Gastroesophageal sphincter (tissue), 3 donors: ENCODE measurements around the gene UNC13C.

Experiments
- CTCF ChIP-seq, 4 experiments: fragments of 200-600 bp in 2 of 4; fragments of 450-650 bp in 2 of 4; sonication (generic) in 1 of 4; IDR thresholded peaks; one replicate each; pipeline ENCODE4 v1.5.1; 2017 to 2019; ENCODE audit warnings: antibody characterized with exemption in 4 of 4, mild to moderate bottlenecking in 2 of 4, moderate library complexity in 2 of 4
- EP300 ChIP-seq: sonication (generic); formaldehyde crosslinking; IDR thresholded peaks from one replicate; pipeline ENCODE4 v1.6.1; 2017; ENCODE audit warnings: antibody characterized with exemption, mild to moderate bottlenecking
- POLR2A ChIP-seq, 2 donors: fragments of 450-650 bp; IDR thresholded peaks; one replicate each; pipeline ENCODE4 v1.6.1; 2017; ENCODE audit warnings: antibody characterized with exemption in 2 of 2, mild to moderate bottlenecking in 2 of 2, moderate library complexity in 1 of 2
- POLR2AphosphoS5 ChIP-seq: sonication (generic); formaldehyde crosslinking; IDR thresholded peaks from one replicate; pipeline ENCODE4 v1.6.1; 2017; ENCODE audit warnings: antibody characterized with exemption

GRCh38 chr15:54250326-54250725 is 272.1 kb downstream of the UNC13C start:
- TF ChIP-seq POLR2A (IDR thresholded peaks at IDR 0.05) (no peak), CTCF (IDR thresholded peaks at IDR 0.05) (no peak), EP300 (no peak), POLR2AphosphoS5 (no peak)
